ENCODE measurements around the gene SUCLG2.

The SUCLG2 gene

GRCh38 chr3:67624687-67625086 is 29.7 kb downstream of the SUCLG2 start:
- POLR2A ChIA-PET, result no interaction called here
- TF ChIP-seq CTCF (IDR thresholded peaks at IDR 0.05; ENCODE audit: control extremely low read depth, extremely low read depth, low read depth, missing control alignments), result no peak
- CTCF ChIA-PET, result interaction anchor here (1.3 to 1.5 kb wide), 4 partner anchors 10 to 19 kb away, joined by 3 to 6 read pairs (median 4); no protein-coding TSS in a partner anchor
- DNase-seq (ENCODE audit: extremely low spot score), result no peak

DNA sequence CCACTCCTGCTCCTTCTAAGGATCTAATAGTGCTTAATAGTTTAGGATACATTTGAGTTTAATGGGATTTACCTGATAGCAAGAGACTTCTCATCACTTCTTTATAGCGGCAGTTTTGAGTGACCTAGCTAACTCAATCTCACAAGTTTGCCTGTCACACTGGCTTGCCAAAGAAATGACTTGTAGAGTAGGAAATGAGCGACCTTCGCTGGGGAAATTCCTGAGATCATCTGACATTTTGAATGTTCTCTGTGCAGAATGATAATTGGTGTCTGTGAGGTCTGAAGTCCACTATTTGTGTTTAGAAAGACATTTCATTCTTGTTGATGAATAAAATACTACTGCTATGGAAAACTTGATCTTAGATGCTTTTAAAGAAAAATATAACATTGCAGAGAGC is 30.3 kb downstream of the SUCLG2 start:
- ChIA-PET CTCF (interaction anchor here (1.3 kb wide), 1 partner anchor 14 kb away, joined by 4 read pairs; no protein-coding TSS in a partner anchor), POLR2A (no interaction called here)
- TF ChIP-seq CTCF (IDR thresholded peaks at IDR 0.05; ENCODE audit: control extremely low read depth, extremely low read depth, low read depth, missing control alignments), result no peak
- DNase-seq (ENCODE audit: extremely low spot score), result no peak

DNA sequence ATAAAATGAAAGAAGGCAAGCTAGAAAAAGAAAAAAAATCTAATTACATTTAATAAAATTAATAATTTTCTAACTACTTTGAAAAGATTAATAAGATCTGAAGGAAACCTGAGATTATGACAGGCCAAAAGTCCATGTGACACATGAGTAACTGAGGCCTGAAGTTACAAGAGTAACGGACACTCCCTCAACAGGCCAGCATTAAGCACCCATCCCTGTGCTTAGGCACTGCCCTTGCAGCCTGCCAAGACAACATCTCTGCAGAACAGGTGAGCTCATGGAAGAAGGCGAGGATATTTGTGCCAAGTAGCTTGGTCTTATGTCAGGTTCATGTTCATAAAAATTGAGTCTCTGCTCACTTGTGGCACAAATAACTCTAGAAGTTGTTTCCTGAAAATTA is 31.8 kb downstream of the SUCLG2 start:
- POLR2A ChIA-PET, result no interaction called here
- CTCF ChIA-PET, result no interaction called here
- TF ChIP-seq CTCF (IDR thresholded peaks at IDR 0.05; ENCODE audit: control extremely low read depth, extremely low read depth, low read depth, missing control alignments), result no peak
- no peak for DNase-seq (ENCODE audit: extremely low spot score)

- ChIA-PET POLR2A (no interaction called here), CTCF (interaction anchor here (1.4 to 1.5 kb wide), 2 partner anchors 8 to 22 kb away, joined by 3 to 4 read pairs; no protein-coding TSS in a partner anchor)
- TF ChIP-seq CTCF (IDR thresholded peaks at IDR 0.05; ENCODE audit: control extremely low read depth, extremely low read depth, low read depth, missing control alignments), result no peak
- no peak for DNase-seq (ENCODE audit: extremely low spot score)
Measured at GRCh38 chr3:67620869-67621268, 33.5 kb downstream of the SUCLG2 start.

DNA sequence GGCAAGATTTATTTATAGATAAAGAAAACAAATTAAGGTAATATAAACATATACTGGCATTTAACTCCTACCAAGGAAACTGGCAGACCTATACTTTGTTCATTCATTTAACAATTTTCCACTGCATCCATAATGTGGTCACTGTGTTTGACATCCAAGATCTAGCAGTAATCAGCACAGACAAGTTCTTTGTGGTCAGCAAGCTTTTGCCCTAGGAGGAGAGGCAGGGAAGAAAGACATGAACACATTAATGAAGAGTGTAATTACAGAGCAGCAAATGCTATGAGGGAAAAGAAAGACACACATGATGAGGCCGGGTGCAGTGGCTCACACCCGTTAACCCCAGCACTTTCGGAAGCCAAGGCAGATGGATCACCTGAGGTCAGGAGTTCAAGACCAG is 34.4 kb downstream of the SUCLG2 start:
- ChIA-PET CTCF (interaction anchor here (1.3 to 1.4 kb wide), 2 partner anchors 8 to 9 kb away, joined by 3 read pairs; no protein-coding TSS in a partner anchor), POLR2A (no interaction called here)
- no peak for TF ChIP-seq CTCF (IDR thresholded peaks at IDR 0.05; ENCODE audit: control extremely low read depth, extremely low read depth, low read depth, missing control alignments)
- DNase-seq (ENCODE audit: extremely low spot score), result no peak

DNA sequence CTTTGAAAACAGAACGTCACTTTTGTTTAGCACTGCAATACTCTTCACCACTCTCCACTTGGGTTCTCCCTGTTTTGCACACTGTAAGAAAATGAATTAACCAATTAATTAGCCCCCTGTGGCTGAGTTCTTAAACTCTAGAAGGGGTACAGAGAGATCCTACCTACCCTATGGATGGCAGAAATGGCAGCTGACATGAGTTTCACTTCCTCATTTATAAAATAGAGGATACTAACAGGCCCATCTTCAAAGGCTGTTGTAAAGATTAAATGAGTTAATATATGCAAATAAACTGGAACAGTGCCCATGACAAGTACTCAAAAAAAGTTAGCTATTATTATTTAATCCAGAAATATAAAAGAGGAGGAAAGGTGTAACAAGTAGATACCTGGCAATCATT is 36.9 kb downstream of the SUCLG2 start:
- ChIA-PET CTCF (interaction anchor here (1.2 kb wide), 1 partner anchor 61 kb away, joined by 3 read pairs; no protein-coding TSS in a partner anchor), POLR2A (no interaction called here)
- DNase-seq (ENCODE audit: extremely low spot score), result no peak
- no peak for TF ChIP-seq CTCF (IDR thresholded peaks at IDR 0.05; ENCODE audit: control extremely low read depth, extremely low read depth, low read depth, missing control alignments)

- TF ChIP-seq CTCF (IDR thresholded peaks at IDR 0.05; ENCODE audit: control extremely low read depth, extremely low read depth, low read depth, missing control alignments), result no peak
- ChIA-PET CTCF (no interaction called here), POLR2A (no interaction called here)
- DNase-seq (ENCODE audit: extremely low spot score), result no peak
Measured at GRCh38 chr3:67616046-67616445, 38.4 kb downstream of the SUCLG2 start.
